DMS114 treated with DMSO at 0.1 percent for 48 hours (cell line): ENCODE data around the gene KISS1.

ENCODE experiments used
- DNase-seq: peaks from one replicate; lab custom pipeline; 2025; ENCODE audit not compliant: unreplicated experiment; lab: John Stamatoyannopoulos, UW

The KISS1 gene

GRCh38 chr1:204141131-204141530 is 55.2 kb downstream of the KISS1 start:
- DNase-seq = no peak
